Upper lobe of left lung (tissue), 4 donors: ENCODE measurements around the gene DLL4.

Experiments
- CTCF ChIP-seq, 6 experiments: fragments of 450-650 bp in 4 of 6; fragments of 200-600 bp in 2 of 6; sonication (generic) in 2 of 6; IDR thresholded peaks; one replicate each; pipeline ENCODE4 v1.5.1; 2016 to 2019; ENCODE audit warnings: antibody characterized with exemption in 6 of 6
- EP300 ChIP-seq, 4 donors: sonication (generic); formaldehyde crosslinking; IDR thresholded peaks; one replicate each; pipeline ENCODE4 v1.5.1; 2017; ENCODE audit warnings: antibody characterized with exemption in 4 of 4, control low read depth in 2 of 4
- POLR2A ChIP-seq, 4 donors: fragments of 450-650 bp; IDR thresholded peaks; one replicate each; pipeline ENCODE4 v1.5.1; 2016 to 2017; ENCODE audit warnings: antibody characterized with exemption in 4 of 4, mild to moderate bottlenecking in 2 of 4
- POLR2AphosphoS5 ChIP-seq, 2 donors: sonication (generic); formaldehyde crosslinking; IDR thresholded peaks; one replicate each; pipeline ENCODE4 v1.5.1; 2017; ENCODE audit warnings: antibody characterized with exemption in 2 of 2

DNA sequence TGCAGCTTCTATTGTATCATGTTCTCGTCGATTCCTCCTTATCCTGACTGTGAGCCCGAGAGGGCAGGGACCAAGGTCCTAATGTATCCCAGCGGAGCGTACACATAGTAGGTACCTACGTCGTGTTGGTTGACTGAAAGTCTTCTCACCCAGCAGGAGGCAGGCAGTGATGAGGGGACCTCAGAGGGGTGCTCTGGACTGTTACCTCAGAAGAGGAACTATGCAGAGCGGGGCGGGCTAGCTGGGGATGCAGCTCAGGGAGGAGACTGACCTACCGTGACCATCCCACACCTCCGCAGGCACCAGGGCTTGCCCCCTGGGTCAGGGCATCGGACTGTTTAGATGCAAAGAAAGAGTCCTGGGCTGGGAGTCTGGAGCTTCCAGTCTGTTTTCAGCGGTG, 35.5 kb downstream of the DLL4 start:
- TF ChIP-seq EP300 (IDR thresholded peaks at IDR 0.05) (no peak), POLR2A (IDR thresholded peaks at IDR 0.05) (no peak), CTCF (IDR thresholded peaks at IDR 0.05) (no peak), POLR2AphosphoS5 (IDR thresholded peaks at IDR 0.05) (no peak)
